Nephron progenitor cell (in vitro differentiated cells): ENCODE data around the gene PRM2.
"Not testable (repeated sequence)": the region's sequence is repeated elsewhere in the genome, so short reads cannot be mapped to it uniquely, and the experiment has no call there.

Experiments
- DNase-seq: peaks from one replicate; pipeline ENCODE4 v3.0.0; 2021
- H3K27ac Mint-ChIP-seq: 2 replicates; pipeline ENCODE4 v1.8.0; 2021; ENCODE audit warnings: mild to moderate bottlenecking, moderate library complexity, mixed read lengths
- H3K27me3 Mint-ChIP-seq: 2 replicates; pipeline ENCODE4 v1.8.0; 2021; ENCODE audit warnings: mild to moderate bottlenecking, low read depth, mixed read lengths; ENCODE audit not compliant: poor library complexity
- H3K36me3 Mint-ChIP-seq: 2 replicates; pipeline ENCODE4 v1.8.0; 2021; ENCODE audit warnings: low read depth, mixed read lengths
- H3K4me1 Mint-ChIP-seq: 2 replicates; pipeline ENCODE4 v1.8.0; 2021; ENCODE audit warnings: mixed read lengths
- H3K4me3 Mint-ChIP-seq: 2 replicates; pipeline ENCODE4 v1.8.0; 2021; ENCODE audit warnings: mild to moderate bottlenecking, moderate library complexity, mixed read lengths
- H3K9me3 Mint-ChIP-seq: 2 replicates; pipeline ENCODE4 v1.8.0; 2021; ENCODE audit warnings: mild to moderate bottlenecking, moderate library complexity, mixed read lengths
- CTCF ChIP-seq: fragments of 200-600 bp; sonication (generic); IDR thresholded peaks from 2 replicates; pipeline ENCODE4 v1.5.0; 2021; ENCODE audit warnings: antibody characterized with exemption

PRM2 gene

GRCh38 chr16:11291091-11291703, 14.9 kb upstream of the PRM2 start:
- peak overlapping the region; percentile 12 for H3K4me3 Mint-ChIP-seq
- peaks cover 54% of the 10 kb centered on the region for H3K4me1 Mint-ChIP-seq
- peak overlapping the region; percentile 23 for H3K27ac Mint-ChIP-seq
- H3K36me3 Mint-ChIP-seq = no peaks in the 10 kb centered on the region
- no peak for TF ChIP-seq CTCF
- DNase-seq = no peak
- H3K9me3 Mint-ChIP-seq = peaks cover 11% of the 10 kb centered on the region
- peaks cover 3% of the 10 kb centered on the region for H3K27me3 Mint-ChIP-seq

DNA sequence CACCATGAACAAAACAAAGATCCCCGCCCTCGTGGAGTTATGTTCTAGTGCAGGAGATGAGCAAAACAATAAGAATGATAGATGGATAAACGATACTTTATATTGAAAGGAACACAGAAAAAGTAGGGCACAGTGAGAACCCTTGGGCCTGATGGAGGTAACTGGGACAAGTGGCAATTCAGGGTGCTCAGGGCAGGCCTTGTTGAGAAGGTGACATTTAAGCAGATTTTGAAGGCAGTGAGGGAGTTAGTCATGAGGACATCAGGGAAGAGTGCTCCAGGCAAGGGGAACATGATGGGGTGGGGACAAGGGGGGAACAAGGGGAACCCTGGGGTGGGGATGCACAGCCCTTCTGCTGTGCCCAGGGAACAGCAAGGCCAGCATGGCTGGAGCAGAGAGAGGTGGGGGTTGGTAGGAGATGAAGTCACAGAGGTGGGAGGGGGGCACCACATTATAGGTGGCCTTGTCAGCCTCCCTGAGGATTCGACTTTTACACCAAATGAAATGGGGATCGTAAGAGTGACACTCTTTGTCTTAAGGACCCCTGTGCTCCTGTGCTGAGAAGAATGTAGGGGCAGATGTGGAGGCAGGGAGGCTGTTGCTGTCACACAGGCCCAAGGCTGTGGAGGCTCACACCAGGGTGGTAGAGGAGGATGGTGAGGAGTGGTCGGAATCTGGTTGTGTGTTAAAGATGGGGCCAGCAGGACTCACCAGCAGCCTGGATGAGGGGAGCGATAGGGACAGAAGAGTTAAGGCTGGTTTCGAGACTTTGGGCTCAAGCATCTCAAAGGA, 14.0 kb upstream of the PRM2 start:
- peak overlapping the region; percentile 68 for H3K27ac Mint-ChIP-seq
- no peak for DNase-seq
- peaks cover 60% of the 10 kb centered on the region for H3K4me1 Mint-ChIP-seq
- H3K36me3 Mint-ChIP-seq = no peaks in the 10 kb centered on the region
- peaks cover 11% of the 10 kb centered on the region for H3K9me3 Mint-ChIP-seq
- no peak for TF ChIP-seq CTCF
- no peak overlapping the region for H3K4me3 Mint-ChIP-seq
- peaks cover 2% of the 10 kb centered on the region for H3K27me3 Mint-ChIP-seq

DNA sequence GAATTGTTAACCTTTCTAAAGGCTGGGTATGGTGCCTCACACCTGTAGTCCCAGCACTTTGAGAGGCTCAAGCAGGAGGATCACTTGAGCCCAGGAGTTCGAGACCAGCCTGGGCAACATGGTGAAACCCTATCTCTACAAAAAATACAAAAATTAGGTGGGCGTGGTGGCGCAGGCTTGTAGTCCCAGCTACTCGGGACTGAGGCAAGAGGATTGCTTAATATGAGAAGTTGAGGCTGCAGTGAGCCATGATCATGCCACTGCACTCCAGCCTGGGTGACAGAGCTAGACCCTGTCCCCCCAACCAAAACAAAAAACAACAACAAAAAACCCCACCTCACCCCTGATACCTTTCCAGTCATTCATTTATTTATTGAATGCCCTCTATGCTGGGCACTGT, 13.4 kb upstream of the PRM2 start:
- Mint-ChIP-seq H3K4me1 (peaks cover 61% of the 10 kb centered on the region), H3K9me3 (peaks cover 11% of the 10 kb centered on the region)
- not testable (repeated sequence) for DNase-seq, H3K27me3 Mint-ChIP-seq, H3K4me3 Mint-ChIP-seq, H3K36me3 Mint-ChIP-seq, H3K27ac Mint-ChIP-seq

GRCh38 chr16:11289202-11289601, 12.9 kb upstream of the PRM2 start:
- Mint-ChIP-seq H3K4me3 (no peak overlapping the region), H3K36me3 (no peaks in the 10 kb centered on the region)

GRCh38 chr16:11285842-11286241, 9.6 kb upstream of the PRM2 start:
- Mint-ChIP-seq H3K9me3 (peaks cover 11% of the 10 kb centered on the region), H3K36me3 (no peaks in the 10 kb centered on the region), H3K27ac (no peak overlapping the region), H3K4me1 (peaks cover 43% of the 10 kb centered on the region), H3K4me3 (no peak overlapping the region), H3K27me3 (peaks cover 9% of the 10 kb centered on the region)
- no peak for DNase-seq
- TF ChIP-seq CTCF = no peak

More at GRCh38 chr16:11289202-11289601, 12.9 kb upstream of the PRM2 start:
- peaks cover 61% of the 10 kb centered on the region for H3K4me1 Mint-ChIP-seq
- peaks cover 2% of the 10 kb centered on the region for H3K27me3 Mint-ChIP-seq
- no peak overlapping the region for H3K27ac Mint-ChIP-seq
- peaks cover 11% of the 10 kb centered on the region for H3K9me3 Mint-ChIP-seq
- no peak for DNase-seq
- no peak for TF ChIP-seq CTCF

GRCh38 chr16:11283820-11284248, 7.6 kb upstream of the PRM2 start:
- H3K27me3 Mint-ChIP-seq = peaks cover 10% of the 10 kb centered on the region
- H3K36me3 Mint-ChIP-seq = no peaks in the 10 kb centered on the region
- peak overlapping the region; percentile 24 for H3K27ac Mint-ChIP-seq
- no peak overlapping the region for H3K4me3 Mint-ChIP-seq
- TF ChIP-seq CTCF = no peak
- no peak for DNase-seq
- peaks cover 11% of the 10 kb centered on the region for H3K9me3 Mint-ChIP-seq
- peaks cover 34% of the 10 kb centered on the region for H3K4me1 Mint-ChIP-seq
